ENCODE results near the gene C6orf62.

GRCh38 chr6:24744911-24745310 lies 26.0 kb upstream of the C6orf62 start:
- TF ChIP-seq CTCF (IDR thresholded peaks at IDR 0.05; ENCODE audit: extremely low read depth in 1 of 2, insufficient read depth in 1 of 2, low read depth in 1 of 2, low read length in 2 of 2) (no peak), MYC (IDR thresholded peaks at IDR 0.05; ENCODE audit: low read depth, low read length) (no peak)
